NCI-H1105 (cell line): ENCODE measurements around the gene ITPR3.
A peak's percentile ranks its signal among the peaks of the same experiment; 100 is the strongest.

Source experiments
- DNase-seq: peaks from one replicate; lab custom pipeline; 2025; lab: John Stamatoyannopoulos, UW

ITPR3 gene

GRCh38 chr6:33686981-33687975 is 66.2 kb downstream of the ITPR3 start:
- no peak for DNase-seq

GRCh38 chr6:33688006-33688405 is 66.9 kb downstream of the ITPR3 start:
- DNase-seq, result no peak

- no peak for DNase-seq
Measured at GRCh38 chr6:33688451-33689147, 67.5 kb downstream of the ITPR3 start.

- DNase-seq, result no peak
Measured at GRCh38 chr6:33689148-33689494, 68.0 kb downstream of the ITPR3 start.

GRCh38 chr6:33689879-33690278 is 68.8 kb downstream of the ITPR3 start:
- no peak for DNase-seq

GRCh38 chr6:33690766-33691165 is 69.6 kb downstream of the ITPR3 start:
- no peak for DNase-seq

- no peak for DNase-seq
Measured at GRCh38 chr6:33691456-33692077, 70.4 kb downstream of the ITPR3 start.

GRCh38 chr6:33692078-33692759 is 71.1 kb downstream of the ITPR3 start:
- no peak for DNase-seq

GRCh38 chr6:33692760-33693158 is 71.6 kb downstream of the ITPR3 start:
- DNase-seq, result no peak

- no peak for DNase-seq
Measured at GRCh38 chr6:33693186-33694105, 72.3 kb downstream of the ITPR3 start.

GRCh38 chr6:33694401-33694931 is 73.3 kb downstream of the ITPR3 start:
- DNase-seq, result no peak

- no peak for DNase-seq
Measured at GRCh38 chr6:33694977-33695376, 73.9 kb downstream of the ITPR3 start.

GRCh38 chr6:33695451-33695887 is 74.3 kb downstream of the ITPR3 start:
- peak; percentile 91 for DNase-seq

GRCh38 chr6:33696076-33696475 is 75.0 kb downstream of the ITPR3 start:
- DNase-seq, result no peak

- peak; percentile 86 for DNase-seq
Measured at GRCh38 chr6:33696548-33697518, 75.7 kb downstream of the ITPR3 start.

- DNase-seq, result no peak
Measured at GRCh38 chr6:33697845-33698244, 76.7 kb downstream of the ITPR3 start.

GRCh38 chr6:33698494-33698893 is 77.4 kb downstream of the ITPR3 start:
- DNase-seq, result no peak

GRCh38 chr6:33699131-33699530 is 78.0 kb downstream of the ITPR3 start:
- no peak for DNase-seq

- no peak for DNase-seq
Measured at GRCh38 chr6:33699739-33700138, 78.6 kb downstream of the ITPR3 start.
